Thyroid gland (tissue), 4 donors: ENCODE measurements around the gene DLG2. TPM values are rescaled to one million over a fixed set of nuclear protein-coding genes. Genes with fewer than 3 reads are reported as not detected.

Experiments used
- DNase-seq, 2 donors: peaks; one replicate each; pipeline ENCODE4 v3.0.0-alpha.2; 2019
- H3K27ac ChIP-seq, 3 donors: fragments of 200-600 bp; sonication (generic); 1 replicate in 2 of 3; 2 replicates in 1 of 3; pipeline ENCODE4 v1.5.1; 2016 to 2019; ENCODE audit warnings: mild to moderate bottlenecking in 1 of 3, moderate library complexity in 1 of 3
- H3K27me3 ChIP-seq: fragments of 200-600 bp; sonication (generic); one replicate; pipeline ENCODE4 v1.5.1; 2019
- H3K36me3 ChIP-seq, 2 donors: fragments of 200-600 bp; sonication (generic); one replicate each; pipeline ENCODE4 v1.5.1; 2016 to 2019
- H3K4me1 ChIP-seq, 2 donors: fragments of 200-600 bp; sonication (generic); one replicate each; pipeline ENCODE4 v1.5.1; 2017 to 2019
- H3K4me3 ChIP-seq, 3 donors: fragments of 200-600 bp; sonication (generic); replicated peaks in 1 of 3; 1 replicate in 2 of 3; 2 replicates in 1 of 3; pipeline ENCODE4 v1.5.1; 2016; ENCODE audit warnings: mild to moderate bottlenecking in 1 of 3
- H3K9me3 ChIP-seq: fragments of 200-600 bp; sonication (generic); one replicate; pipeline ENCODE4 v1.5.1; 2017
- CTCF ChIP-seq, 6 experiments: fragments of 200-600 bp in 3 of 6; fragments of 450-650 bp in 3 of 6; sonication (generic) in 3 of 6; IDR thresholded peaks; one replicate each; pipeline ENCODE4 v1.5.1; 2016 to 2019; ENCODE audit warnings: antibody characterized with exemption in 6 of 6, mild to moderate bottlenecking in 2 of 6, inconsistent platforms in 1 of 6, moderate library complexity in 1 of 6
- POLR2A ChIP-seq, 2 donors: fragments of 450-650 bp; IDR thresholded peaks; one replicate each; pipeline ENCODE4 v1.6.1; 2017; ENCODE audit warnings: antibody characterized with exemption in 2 of 2, mild to moderate bottlenecking in 2 of 2, moderate library complexity in 1 of 2
- WGBS, 2 donors: methylation state at CpG; one replicate each; pipeline ENCODE4 v1.1.5; 2017; 5-methylcytosine and 5-hydroxymethylcytosine counted together
- intact Hi-C: fragments of 100-400 bp; cut with DNase I; formaldehyde crosslinking; loops from one replicate; pipeline ENCODE4 v1.15.1; 2023
- total RNA-seq, 4 donors: library from RNA; depleted of rRNA; stranded (reverse); fragments of >200 nt; gene quantifications; one replicate each; pipeline ENCODE4 v1.2.3, GENCODE V29; 2016

The DLG2 gene
- total RNA-seq, 4 donors from 2014 or later = 29.4 to 79.4 (median 42.4) TPM

DNA sequence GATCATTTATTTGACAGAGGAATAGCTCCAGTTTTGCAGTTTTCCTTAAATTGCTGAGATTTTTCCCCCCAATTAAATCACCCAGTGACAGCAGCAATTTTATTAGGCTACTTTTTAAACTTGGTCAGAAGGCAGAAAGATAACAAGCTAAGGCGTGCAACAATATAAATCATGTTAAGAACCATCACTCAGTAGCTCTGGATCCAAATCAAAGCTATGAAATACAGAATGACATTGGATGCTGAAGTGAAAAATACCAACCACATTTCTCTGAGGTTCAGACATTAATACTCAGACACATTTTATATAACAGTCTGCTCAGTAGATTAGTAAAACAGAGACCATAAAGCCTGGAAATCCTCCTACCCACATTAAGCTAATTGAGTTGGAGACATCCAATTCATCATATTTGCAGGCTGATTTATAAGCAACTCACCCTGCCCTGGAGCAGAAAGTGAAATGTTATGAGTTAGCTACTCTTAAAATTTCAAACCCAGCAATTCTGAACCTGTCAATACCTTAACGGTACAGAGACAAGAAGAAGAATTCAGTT, 1108.4 kb downstream of the DLG2 start:
- no peaks in the 10 kb centered on the region for H3K4me1 ChIP-seq
- no peaks in the 10 kb centered on the region for H3K36me3 ChIP-seq
- no peaks in the 10 kb centered on the region for H3K27me3 ChIP-seq
- 76% methylated on average over 2 of the region's 2 CpGs for WGBS, 2 donors
- no peak overlapping the region for H3K27ac ChIP-seq
- intact Hi-C loops = no loop called here
- no peak overlapping the region for H3K4me3 ChIP-seq
- no peak for TF ChIP-seq CTCF (IDR thresholded peaks at IDR 0.05)
- TF ChIP-seq POLR2A (IDR thresholded peaks at IDR 0.05) = no peak
- DNase-seq = no peak
- H3K9me3 ChIP-seq = no peaks in the 10 kb centered on the region

DNA sequence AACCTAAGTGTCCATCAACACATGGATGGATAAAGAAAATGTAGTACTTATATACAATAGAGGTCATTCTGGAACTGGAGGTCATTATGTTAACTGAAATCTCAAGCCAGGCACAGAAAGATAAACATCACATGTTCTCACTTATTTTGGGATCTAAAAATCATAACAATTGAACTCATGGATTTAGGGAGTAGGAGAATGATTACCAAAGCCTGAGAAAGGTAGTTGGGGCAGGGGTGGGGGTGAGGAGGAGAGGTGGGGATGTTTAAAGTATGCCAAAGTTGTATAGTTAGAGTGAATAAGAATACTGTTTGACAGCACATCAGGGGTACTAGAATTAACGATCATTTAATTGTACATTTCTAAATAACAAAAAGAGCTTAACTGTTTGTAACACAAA, 1112.7 kb downstream of the DLG2 start:
- no peaks in the 10 kb centered on the region for H3K27me3 ChIP-seq
- DNase-seq = no peak
- intact Hi-C loops = no loop called here
- no peaks in the 10 kb centered on the region for H3K9me3 ChIP-seq
- no peak overlapping the region for H3K27ac ChIP-seq
- no peaks in the 10 kb centered on the region for H3K36me3 ChIP-seq
- H3K4me3 ChIP-seq = no peak overlapping the region
- no peaks in the 10 kb centered on the region for H3K4me1 ChIP-seq
- TF ChIP-seq POLR2A (IDR thresholded peaks at IDR 0.05) (no peak), CTCF (IDR thresholded peaks at IDR 0.05) (no peak)
- WGBS, 2 donors = 84 to 87% methylated on average over 1 of the region's 1 CpG

GRCh38 chr11:84503503-84503902, 1123.6 kb downstream of the DLG2 start:
- TF ChIP-seq POLR2A (IDR thresholded peaks at IDR 0.05) = no peak
- no peak for TF ChIP-seq CTCF (IDR thresholded peaks at IDR 0.05)
- Histone ChIP-seq H3K36me3 (no peaks in the 10 kb centered on the region), H3K4me1 (no peaks in the 10 kb centered on the region), H3K4me3 (no peak overlapping the region), H3K27me3 (no peaks in the 10 kb centered on the region), H3K9me3 (no peaks in the 10 kb centered on the region), H3K27ac (no peak overlapping the region)
- DNase-seq = no peak
- 78 to 88% methylated on average over 1 of the region's 1 CpG for WGBS, 2 donors
- intact Hi-C loops = no loop called here

GRCh38 chr11:84501750-84502149, 1125.4 kb downstream of the DLG2 start:
- no peak overlapping the region for H3K4me3 ChIP-seq
- intact Hi-C loops = no loop called here
- H3K9me3 ChIP-seq = no peaks in the 10 kb centered on the region
- TF ChIP-seq CTCF (IDR thresholded peaks at IDR 0.05) (no peak), POLR2A (IDR thresholded peaks at IDR 0.05) (no peak)
- no peaks in the 10 kb centered on the region for H3K27me3 ChIP-seq
- H3K4me1 ChIP-seq = peaks cover 0 to 5% of the 10 kb centered on the region in 2 donors
- no peak overlapping the region for H3K27ac ChIP-seq
- DNase-seq = no peak
- H3K36me3 ChIP-seq = no peaks in the 10 kb centered on the region

DNA sequence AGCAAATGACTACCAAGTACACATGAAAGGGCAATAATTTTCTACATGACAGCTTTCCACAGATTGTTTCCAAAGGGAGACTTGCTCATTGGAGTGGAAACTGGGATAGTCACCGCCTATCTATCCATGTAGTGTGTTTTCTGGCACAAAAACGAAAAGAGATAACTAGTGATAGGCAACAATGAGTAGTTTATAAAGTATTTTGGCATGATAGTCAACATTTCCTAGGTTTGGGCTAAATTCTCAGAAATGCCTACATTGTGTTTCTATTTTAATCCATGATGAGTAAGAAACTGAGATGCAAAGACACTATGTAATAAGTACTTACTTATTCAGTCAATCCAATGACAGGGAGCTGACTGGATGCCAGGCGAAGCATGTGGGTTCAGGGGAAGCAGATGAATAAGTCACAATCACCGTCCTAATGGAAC, 1129.1 kb downstream of the DLG2 start:
- WGBS, 2 donors = 77 to 82% methylated on average over 4 of the region's 4 CpGs
- DNase-seq = no peak
- no peak overlapping the region for H3K4me3 ChIP-seq
- TF ChIP-seq POLR2A (IDR thresholded peaks at IDR 0.05) (no peak), CTCF (IDR thresholded peaks at IDR 0.05) (no peak)
- H3K9me3 ChIP-seq = no peaks in the 10 kb centered on the region
- no peaks in the 10 kb centered on the region for H3K27me3 ChIP-seq
- intact Hi-C loops = no loop called here
- peaks cover 0 to 5% of the 10 kb centered on the region in 2 donors for H3K4me1 ChIP-seq
- H3K27ac ChIP-seq = no peak overlapping the region
- no peaks in the 10 kb centered on the region for H3K36me3 ChIP-seq
